Glutamatergic neuron (in vitro differentiated cells): ENCODE data around the gene EQTN. TPM values are rescaled to one million over a fixed set of nuclear protein-coding genes. Genes with fewer than 3 reads are reported as not detected.

ENCODE experiments used
- DNase-seq: peaks from one replicate; pipeline ENCODE4 v3.0.0; 2022
- H3K27ac Mint-ChIP-seq: one replicate; pipeline ENCODE4 v1.8.0; 2020; ENCODE audit warnings: mild to moderate bottlenecking, mixed read lengths, inconsistent platforms; ENCODE audit not compliant: unreplicated experiment
- H3K27me3 Mint-ChIP-seq: one replicate; pipeline ENCODE4 v1.8.0; 2020; ENCODE audit warnings: mild to moderate bottlenecking, moderate library complexity, mixed read lengths, inconsistent platforms; ENCODE audit not compliant: unreplicated experiment
- H3K36me3 Mint-ChIP-seq: one replicate; pipeline ENCODE4 v1.8.0; 2020; ENCODE audit warnings: mild to moderate bottlenecking, mixed read lengths, inconsistent platforms; ENCODE audit not compliant: unreplicated experiment
- H3K4me1 Mint-ChIP-seq: one replicate; pipeline ENCODE4 v1.8.0; 2020; ENCODE audit warnings: mild to moderate bottlenecking, low read depth, mixed read lengths, inconsistent platforms; ENCODE audit not compliant: unreplicated experiment
- H3K4me3 Mint-ChIP-seq: one replicate; pipeline ENCODE4 v1.8.0; 2020; ENCODE audit warnings: mild to moderate bottlenecking, mixed read lengths, inconsistent platforms; ENCODE audit not compliant: unreplicated experiment
- H3K9me3 Mint-ChIP-seq: one replicate; pipeline ENCODE4 v1.8.0; 2020; ENCODE audit warnings: mild to moderate bottlenecking, moderate library complexity, mixed read lengths, inconsistent platforms; ENCODE audit not compliant: unreplicated experiment
- CTCF ChIP-seq: fragments of 200-600 bp; sonication (generic); IDR thresholded peaks from one replicate; pipeline ENCODE4 v1.5.0; 2021; ENCODE audit not compliant: partially characterized antibody, unreplicated experiment
- total RNA-seq: library from RNA; stranded (reverse); fragmentation: NEBNext Ultra II Directional; extraction: Animal tissue kit (Norgen Biotek cat#: 25700); gene quantifications from one replicate; pipeline ENCODE4 v1.2.1, GENCODE V29; 2021; ENCODE audit not compliant: unreplicated experiment

EQTN gene
- total RNA-seq, 1 donor from 2014 or later, result not detected

DNA sequence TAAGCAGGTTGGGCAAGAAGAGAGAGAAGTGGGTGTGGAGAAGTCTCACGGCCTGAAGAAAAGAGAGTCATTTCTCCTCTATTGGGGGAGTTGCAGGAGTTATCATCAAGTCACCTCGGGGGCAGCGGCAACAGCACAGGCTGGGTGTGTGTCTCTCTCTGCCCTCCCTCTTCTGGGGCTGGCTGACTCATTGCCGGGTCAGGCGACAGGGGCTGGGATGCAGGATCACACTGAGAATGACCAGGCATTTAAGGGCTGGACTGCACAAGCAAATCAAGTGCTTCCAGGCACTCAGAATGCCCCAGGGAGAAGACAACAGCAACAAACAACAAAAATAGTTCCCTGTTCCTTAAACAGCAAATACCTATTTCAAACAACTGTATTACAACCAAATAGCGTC lies 6.3 kb upstream of the EQTN start:
- Mint-ChIP-seq H3K4me1 (no peaks in the 10 kb centered on the region), H3K27ac (no peak overlapping the region), H3K4me3 (no peak overlapping the region), H3K36me3 (no peaks in the 10 kb centered on the region), H3K27me3 (no peaks in the 10 kb centered on the region), H3K9me3 (peaks cover 4% of the 10 kb centered on the region)
- no peak for DNase-seq
- no peak for TF ChIP-seq CTCF

DNA sequence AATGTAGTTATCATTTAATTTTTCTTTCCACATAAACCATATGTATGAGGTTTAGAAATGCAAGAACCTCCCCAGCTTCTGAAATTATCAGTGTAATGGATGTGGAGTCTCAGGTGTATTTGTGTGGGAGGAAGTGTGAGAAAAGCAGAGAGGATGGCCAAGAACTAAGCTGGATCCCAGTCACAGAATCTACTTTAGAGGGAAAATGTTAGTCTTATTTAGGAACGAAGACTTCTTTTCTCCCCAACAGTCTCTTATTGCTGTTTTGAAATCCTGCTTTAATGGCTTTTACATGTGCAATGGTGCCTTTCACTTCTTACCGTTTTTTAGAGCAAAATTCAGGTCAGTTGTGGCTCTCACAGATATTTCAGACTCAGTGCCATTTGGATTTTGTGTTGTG lies 3.0 kb downstream of the EQTN start:
- no peak for DNase-seq
- Mint-ChIP-seq H3K27ac (no peak overlapping the region), H3K4me3 (no peak overlapping the region), H3K36me3 (no peaks in the 10 kb centered on the region), H3K4me1 (peaks cover 11% of the 10 kb centered on the region), H3K9me3 (no peaks in the 10 kb centered on the region), H3K27me3 (no peaks in the 10 kb centered on the region)
- no peak for TF ChIP-seq CTCF

DNA sequence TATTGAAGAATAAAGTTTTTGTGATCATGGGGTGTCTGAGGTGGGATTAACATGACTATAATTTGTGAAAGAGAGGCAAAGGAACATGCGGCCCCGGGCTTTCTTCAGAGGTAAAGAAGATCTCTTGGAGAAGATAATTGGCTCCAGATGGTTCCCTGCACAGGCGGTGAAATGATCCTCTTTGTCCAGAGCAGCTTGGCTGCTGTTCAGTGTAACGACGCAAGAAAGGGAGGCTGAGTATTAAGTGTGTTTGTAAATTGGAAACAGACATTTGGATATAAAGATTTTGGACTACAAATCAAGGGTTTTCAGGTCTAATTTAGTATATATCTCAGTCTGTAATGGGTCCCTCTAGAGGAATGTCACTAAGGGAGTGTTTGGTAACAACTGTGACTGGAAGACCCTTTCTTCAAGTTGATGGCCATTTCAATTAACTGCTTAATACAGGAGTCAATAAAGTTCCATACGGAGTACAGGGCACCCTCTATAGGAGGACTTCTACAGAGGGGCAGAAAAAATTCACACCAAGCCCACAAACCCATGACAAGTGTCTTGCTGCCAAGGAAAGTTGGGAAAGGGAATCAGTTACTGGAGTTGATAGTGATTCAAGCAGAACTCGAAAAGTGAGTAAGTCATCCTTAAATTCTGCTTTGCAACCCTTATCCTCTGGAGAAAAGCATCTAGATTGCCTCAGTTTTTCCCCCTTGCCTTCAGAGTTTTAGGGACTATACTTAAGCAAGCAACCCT lies 4.1 kb downstream of the EQTN start:
- Mint-ChIP-seq H3K27ac (no peak overlapping the region), H3K27me3 (no peaks in the 10 kb centered on the region)
- no peak for DNase-seq

DNA sequence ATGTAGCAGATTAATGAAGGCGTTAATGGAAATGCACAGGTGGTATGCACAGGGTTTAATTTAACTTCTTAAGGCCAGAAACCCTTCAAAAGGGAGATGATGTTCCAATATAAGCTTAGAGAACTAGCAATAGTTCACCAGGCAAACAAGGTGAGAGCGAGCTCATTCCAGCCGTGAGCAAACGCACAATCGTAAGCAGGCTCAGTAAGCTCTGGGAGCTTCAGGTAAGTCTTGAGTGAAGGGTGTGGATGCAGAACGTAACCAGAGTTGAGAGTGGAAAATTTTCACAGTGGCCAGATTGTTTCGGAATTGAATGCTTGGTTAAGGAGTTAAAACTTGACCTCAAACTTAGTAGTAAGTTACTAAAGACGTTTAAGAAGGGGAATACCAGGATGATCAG lies 5.7 kb downstream of the EQTN start:
- H3K36me3 Mint-ChIP-seq, result no peaks in the 10 kb centered on the region
- no peak overlapping the region for H3K4me3 Mint-ChIP-seq
- no peak overlapping the region for H3K27ac Mint-ChIP-seq
- no peaks in the 10 kb centered on the region for H3K9me3 Mint-ChIP-seq
- no peaks in the 10 kb centered on the region for H3K27me3 Mint-ChIP-seq
- no peak for TF ChIP-seq CTCF
- DNase-seq, result no peak
- peaks cover 11% of the 10 kb centered on the region for H3K4me1 Mint-ChIP-seq

More for the DNA sequence above, 4.1 kb downstream of the EQTN start:
- no peaks in the 10 kb centered on the region for H3K9me3 Mint-ChIP-seq
- no peak overlapping the region for H3K4me3 Mint-ChIP-seq
- TF ChIP-seq CTCF, result no peak
- H3K4me1 Mint-ChIP-seq, result peaks cover 11% of the 10 kb centered on the region
- no peaks in the 10 kb centered on the region for H3K36me3 Mint-ChIP-seq

DNA sequence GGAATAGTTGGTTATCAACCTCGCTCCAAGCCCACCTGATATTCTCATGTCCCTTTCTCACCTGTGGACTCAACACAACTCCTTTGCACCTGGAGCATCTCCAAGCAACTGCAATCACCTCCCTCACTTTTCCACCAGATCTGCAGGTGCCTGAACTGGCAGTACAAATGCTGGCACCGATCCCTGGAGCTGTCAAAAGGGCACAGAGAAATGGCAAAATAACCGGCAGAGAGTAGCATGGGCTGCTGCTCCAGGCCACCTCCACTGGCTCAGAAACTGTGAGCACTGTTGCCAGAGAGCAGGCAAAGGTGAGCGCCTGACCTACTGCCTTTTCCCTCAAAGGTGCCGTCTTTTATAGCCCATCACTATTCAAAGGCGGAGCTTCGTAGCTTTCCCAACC lies 14.7 kb downstream of the EQTN start:
- Mint-ChIP-seq H3K4me1 (peaks cover 1% of the 10 kb centered on the region), H3K4me3 (no peak overlapping the region), H3K27me3 (no peaks in the 10 kb centered on the region), H3K9me3 (no peaks in the 10 kb centered on the region), H3K36me3 (no peaks in the 10 kb centered on the region), H3K27ac (no peak overlapping the region)
- no peak for DNase-seq
- TF ChIP-seq CTCF, result no peak
